Transverse colon (tissue), 4 donors: ENCODE data around the gene TAS2R10. TPM values are rescaled to one million over a fixed set of nuclear protein-coding genes. Genes with fewer than 3 reads are reported as not detected.

Source experiments
- DNase-seq: peaks from one replicate; pipeline ENCODE4 v3.0.0-alpha.2; 2019
- H3K27ac ChIP-seq, 4 donors: fragments of 200-600 bp; sonication (generic); 2 replicates each; pipeline ENCODE4 v1.5.1; 2016 to 2018; ENCODE audit warnings: inconsistent platforms in 4 of 4
- H3K27me3 ChIP-seq: fragments of 200-600 bp; sonication (generic); 2 replicates; pipeline ENCODE4 v1.5.1; 2017; ENCODE audit warnings: inconsistent platforms
- H3K36me3 ChIP-seq, 4 donors: fragments of 200-600 bp; sonication (generic); 2 replicates each; pipeline ENCODE4 v1.5.1; 2017 to 2019; ENCODE audit warnings: inconsistent platforms in 4 of 4
- H3K4me1 ChIP-seq, 4 donors: fragments of 200-600 bp; sonication (generic); 2 replicates each; pipeline ENCODE4 v1.5.1; 2017 to 2020; ENCODE audit warnings: inconsistent platforms in 4 of 4
- H3K4me3 ChIP-seq, 4 donors: fragments of 200-600 bp; sonication (generic); 1 replicate in 1 of 4; 2 replicates in 3 of 4; pipeline versions ENCODE4 v1.5.1 to v1.6.1; 2017 to 2019; ENCODE audit warnings: inconsistent platforms in 4 of 4
- H3K9me3 ChIP-seq, 2 donors: fragments of 200-600 bp; sonication (generic); 2 replicates each; pipeline ENCODE4 v1.5.1; 2017 to 2019; ENCODE audit warnings: inconsistent platforms in 2 of 2
- EP300 ChIP-seq: sonication (generic); formaldehyde crosslinking; IDR thresholded peaks from one replicate; pipeline ENCODE4 v1.6.1; 2017; ENCODE audit warnings: antibody characterized with exemption, low read depth
- POLR2A ChIP-seq: fragments of 450-650 bp; IDR thresholded peaks from one replicate; pipeline ENCODE4 v1.6.1; 2016; ENCODE audit warnings: antibody characterized with exemption, mild to moderate bottlenecking, moderate library complexity
- POLR2AphosphoS5 ChIP-seq, 3 donors: sonication (generic); formaldehyde crosslinking; IDR thresholded peaks; one replicate each; pipeline ENCODE4 v1.6.1; 2016; ENCODE audit warnings: antibody characterized with exemption in 3 of 3
- WGBS, 2 donors: methylation state at CpG; one replicate each; pipeline ENCODE4 v1.1.5; 2018; ENCODE audit warnings: low coverage in 1 of 2; 5-methylcytosine and 5-hydroxymethylcytosine counted together
- in situ Hi-C, 4 donors: fragments of 200-750 bp; cut with MboI; loops; one replicate each; pipeline versions ENCODE4 v1.15.0 to v1.15.1; 2017; ENCODE audit warnings: low sequenced_read_pairs in 3 of 4, low pct_ligation_motif_present in 1 of 4, low pct_unique_long_range_greater_than_20kb in 1 of 4
- intact Hi-C: fragments of 100-400 bp; cut with DNase I; formaldehyde crosslinking; loops from one replicate; pipeline ENCODE4 v1.15.1; 2023; ENCODE audit warnings: low total_unique reads
- small RNA-seq, 4 donors: library from RNA; depleted of rRNA; stranded (forward); fragments of <200 nt; gene quantifications; one replicate each; pipeline ENCODE3, GENCODE V24; 2016
- total RNA-seq, 4 donors: library from RNA; depleted of rRNA; stranded (reverse); fragments of >200 nt; gene quantifications; one replicate each; pipeline ENCODE4 v1.1.0, GENCODE V29; 2016
- TF ChIP-seq, protein P1 (sequence below), 5 experiments: fragments of 200-600 bp in 3 of 5; fragments of 450-650 bp in 2 of 5; sonication (generic) in 3 of 5; IDR thresholded peaks; 1 replicate in 2 of 5; 2 replicates in 3 of 5; pipeline ENCODE4 v1.5.1; 2016 to 2017; ENCODE audit warnings: antibody characterized with exemption in 5 of 5, inconsistent platforms in 3 of 5, mild to moderate bottlenecking in 2 of 5, moderate library complexity in 1 of 5

TAS2R10 gene
- total RNA-seq, 4 donors from 2014 or later, result 0.79 TPM; not detected in 3

GRCh38 chr12:10783252-10783651 lies 42.9 kb downstream of the TAS2R10 start:
- H3K4me1 ChIP-seq, result no peaks in the 10 kb centered on the region
- H3K27ac ChIP-seq, result no peak overlapping the region
- in situ Hi-C loops, result no loop called here
- H3K4me3 ChIP-seq, result no peak overlapping the region
- 72 to 89% methylated on average over 5 of the region's 5 CpGs for WGBS, 2 donors
- intact Hi-C loops, result no loop called here
- no peaks in the 10 kb centered on the region for H3K27me3 ChIP-seq
- H3K36me3 ChIP-seq, result no peaks in the 10 kb centered on the region
- TF ChIP-seq POLR2AphosphoS5 (IDR thresholded peaks at IDR 0.05), result no peak
- TF ChIP-seq EP300, result no peak
- no peak for TF ChIP-seq POLR2A
- TF ChIP-seq, protein P1, sequence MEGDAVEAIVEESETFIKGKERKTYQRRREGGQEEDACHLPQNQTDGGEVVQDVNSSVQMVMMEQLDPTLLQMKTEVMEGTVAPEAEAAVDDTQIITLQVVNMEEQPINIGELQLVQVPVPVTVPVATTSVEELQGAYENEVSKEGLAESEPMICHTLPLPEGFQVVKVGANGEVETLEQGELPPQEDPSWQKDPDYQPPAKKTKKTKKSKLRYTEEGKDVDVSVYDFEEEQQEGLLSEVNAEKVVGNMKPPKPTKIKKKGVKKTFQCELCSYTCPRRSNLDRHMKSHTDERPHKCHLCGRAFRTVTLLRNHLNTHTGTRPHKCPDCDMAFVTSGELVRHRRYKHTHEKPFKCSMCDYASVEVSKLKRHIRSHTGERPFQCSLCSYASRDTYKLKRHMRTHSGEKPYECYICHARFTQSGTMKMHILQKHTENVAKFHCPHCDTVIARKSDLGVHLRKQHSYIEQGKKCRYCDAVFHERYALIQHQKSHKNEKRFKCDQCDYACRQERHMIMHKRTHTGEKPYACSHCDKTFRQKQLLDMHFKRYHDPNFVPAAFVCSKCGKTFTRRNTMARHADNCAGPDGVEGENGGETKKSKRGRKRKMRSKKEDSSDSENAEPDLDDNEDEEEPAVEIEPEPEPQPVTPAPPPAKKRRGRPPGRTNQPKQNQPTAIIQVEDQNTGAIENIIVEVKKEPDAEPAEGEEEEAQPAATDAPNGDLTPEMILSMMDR (IDR thresholded peaks at IDR 0.05), result no peak
- DNase-seq, result no peak
- no peaks in the 10 kb centered on the region for H3K9me3 ChIP-seq

DNA sequence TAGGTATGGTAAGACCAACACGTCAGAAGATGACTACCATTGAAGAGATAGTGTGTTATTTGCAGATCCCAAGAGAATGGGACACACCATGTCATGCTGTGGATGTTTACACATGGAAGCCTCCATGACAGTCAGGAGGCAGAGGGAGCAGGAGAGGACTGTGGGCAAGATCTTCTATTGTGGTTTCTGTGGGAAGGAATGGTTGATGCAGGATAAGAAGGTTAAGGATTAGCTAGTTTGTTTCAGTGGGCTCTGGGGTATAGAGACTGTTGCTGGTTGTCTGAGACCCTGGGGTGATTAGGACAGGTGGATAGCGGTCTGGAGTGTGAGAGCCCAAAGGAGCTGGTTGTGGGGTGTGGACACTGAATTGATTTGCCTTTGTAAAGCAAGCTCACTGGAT lies 47.1 kb downstream of the TAS2R10 start:
- WGBS, 2 donors, result 86% methylated on average over 1 to 2 of the region's 2 CpGs
- no peak for DNase-seq
- Histone ChIP-seq H3K36me3 (no peaks in the 10 kb centered on the region), H3K27ac (no peak overlapping the region), H3K27me3 (peaks cover 10% of the 10 kb centered on the region), H3K9me3 (no peaks in the 10 kb centered on the region), H3K4me1 (no peaks in the 10 kb centered on the region), H3K4me3 (no peak overlapping the region)
- intact Hi-C loops, result loop anchor here (10.0 kb wide), 1 partner anchor 416 kb away; no protein-coding TSS in a partner anchor
- in situ Hi-C loops, result loop anchor here in 3 of 4 donors (10.0 kb wide), 4 partner anchors 416 to 716 kb away; no protein-coding TSS in a partner anchor
- TF ChIP-seq POLR2A (no peak), EP300 (no peak), POLR2AphosphoS5 (IDR thresholded peaks at IDR 0.05) (no peak)
- TF ChIP-seq, protein P1 (IDR thresholded peaks at IDR 0.05), result no peak

Small RNA genes lying within 50 kb of the gene (small RNA-seq; reads per million reads assigned to genes)
- gene PRR4, result 0 to 0.28 (median 0) reads per million in 4 donors

Other genes starting within 250 kb of the TAS2R10 start
- 1 to 10 TPM in 2 of 4 donors, under 1 TPM in 1, not detected in 1; 0.75 to 9.7 (median 8.1) TPM for gene MAGOHB, start 212.7 kb downstream of the TAS2R10 start, total RNA-seq
- 10 to 100 TPM in 3 of 4 donors, 1 to 10 TPM in 1; 8.4 to 41.6 (median 19.2) TPM for gene STYK1, start 152.3 kb downstream of the TAS2R10 start, total RNA-seq
- gene YBX3, start 103.0 kb downstream of the TAS2R10 start, total RNA-seq, result 100 to 1,000 TPM; 137 to 537 (median 236) TPM
- gene TAS2R7, start 23.7 kb downstream of the TAS2R10 start, total RNA-seq, result not detected
- gene TAS2R8, start 19.1 kb downstream of the TAS2R10 start, total RNA-seq, result not detected
- not detected for gene TAS2R9, start 16.2 kb downstream of the TAS2R10 start, total RNA-seq
- 1 to 10 TPM in 2 of 4 donors, not detected in 2; 1.1 to 2.6 TPM for gene PRR4, start 23.1 kb upstream of the TAS2R10 start, total RNA-seq
- gene PRH1, start 57.9 kb upstream of the TAS2R10 start, total RNA-seq, result 10 to 100 TPM in 3 of 4 donors, 1 to 10 TPM in 1; 4.8 to 64.8 (median 32.2) TPM
- 1 to 10 TPM in 2 of 4 donors, not detected in 2; 1.5 to 6.2 TPM for gene TAS2R13, start 83.2 kb upstream of the TAS2R10 start, total RNA-seq
- gene PRH2, start 102.9 kb upstream of the TAS2R10 start, total RNA-seq, result not detected
- gene TAS2R14, start 112.9 kb upstream of the TAS2R10 start, total RNA-seq, result 1 to 10 TPM in 3 of 4 donors, not detected in 1; 1.5 to 5.1 (median 3.8) TPM
- gene TAS2R50, start 160.6 kb upstream of the TAS2R10 start, total RNA-seq, result 1 to 10 TPM in 3 of 4 donors, not detected in 1; 4.1 to 7.1 (median 4.9) TPM
- 1 to 10 TPM in 3 of 4 donors, not detected in 1; 2.6 to 6.0 (median 5.6) TPM for gene TAS2R20, start 171.9 kb upstream of the TAS2R10 start, total RNA-seq
- gene TAS2R19, start 196.3 kb upstream of the TAS2R10 start, total RNA-seq, result 1 to 10 TPM; 1.4 to 9.2 (median 5.0) TPM
- gene TAS2R31, start 205.0 kb upstream of the TAS2R10 start, total RNA-seq, result 10 to 100 TPM in 3 of 4 donors, 1 to 10 TPM in 1; 4.5 to 27.5 (median 15.0) TPM
- gene TAS2R46, start 235.9 kb upstream of the TAS2R10 start, total RNA-seq, result 1 to 10 TPM in 2 of 4 donors, not detected in 2; 2.4 to 3.8 TPM